GM21619 (cell line): Measurements from ENCODE around the gene ARMCX5.

Experiments
- ATAC-seq: cut with Tn5 transposase; IDR thresholded peaks from one replicate; pipeline ENCODE4 v1.9.1; 2021; ENCODE audit not compliant: unreplicated experiment

The ARMCX5 gene

DNA sequence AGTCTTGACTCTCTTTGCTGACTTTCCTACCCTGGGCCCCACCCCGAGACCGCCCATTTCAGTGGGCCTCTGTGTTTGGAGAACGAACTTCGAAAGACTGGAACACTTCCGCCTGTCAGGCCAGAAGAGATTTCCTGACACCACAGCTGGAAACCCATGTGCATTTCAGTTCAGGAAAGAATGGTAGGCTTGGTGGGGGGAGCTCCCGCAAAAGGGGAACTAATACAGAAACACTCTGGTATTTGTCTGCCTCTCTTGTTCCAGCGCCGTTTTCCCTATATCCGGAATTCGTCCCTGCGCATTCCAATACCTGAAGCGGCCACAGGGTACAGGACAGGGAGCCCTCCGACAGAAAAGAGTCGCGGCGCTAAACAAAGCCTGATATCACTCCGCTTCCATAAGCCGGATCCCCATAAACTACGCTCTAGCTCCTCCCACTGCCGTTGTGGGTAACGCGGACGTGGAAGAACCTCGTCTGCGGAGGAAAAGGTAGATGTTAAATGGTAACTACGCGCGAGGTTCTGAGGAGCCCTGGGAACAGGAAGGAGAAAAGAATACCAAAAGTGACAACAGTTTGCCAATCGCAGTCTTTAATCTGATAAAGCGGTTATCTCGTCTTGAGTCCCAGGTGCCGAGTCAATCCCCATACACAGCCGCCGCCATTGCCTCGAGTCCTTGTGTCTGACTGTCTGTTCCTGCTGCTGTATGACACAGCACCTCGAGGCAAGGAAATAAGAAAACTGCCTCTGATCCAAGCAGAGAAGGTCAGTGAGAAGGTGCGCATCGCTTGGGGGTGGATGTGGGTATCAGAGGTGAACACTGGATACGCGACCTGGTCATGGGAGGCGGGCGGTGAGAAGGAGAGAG is at the start of gene ARMCX5:
ARMCX5 (plus strand) TSS at position 432 of the 867 bp plus-strand sequence. CDS start 2,627 bp downstream, outside the sequence.
- peak; percentile 88 for ATAC-seq

DNA sequence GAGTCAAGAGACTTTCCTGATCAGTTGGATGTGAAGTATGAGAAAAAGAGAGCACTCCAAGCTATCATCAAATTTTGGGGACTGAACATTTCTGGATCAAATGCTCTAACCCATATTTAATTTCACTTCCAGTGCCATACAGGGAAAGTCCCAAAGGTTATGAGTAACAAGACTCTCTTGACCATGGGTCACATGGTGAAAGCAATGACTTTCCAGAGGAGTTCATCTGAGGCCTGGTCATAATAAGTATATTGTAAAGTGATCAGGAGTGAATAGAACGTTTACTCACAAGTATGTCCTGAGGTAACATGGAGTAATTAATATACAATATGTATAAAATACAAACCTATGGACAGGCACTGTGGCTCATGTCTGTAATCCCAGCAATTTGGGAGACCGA is 40.7 kb upstream of the ARMCX5 start:
- ATAC-seq, result no peak

DNA sequence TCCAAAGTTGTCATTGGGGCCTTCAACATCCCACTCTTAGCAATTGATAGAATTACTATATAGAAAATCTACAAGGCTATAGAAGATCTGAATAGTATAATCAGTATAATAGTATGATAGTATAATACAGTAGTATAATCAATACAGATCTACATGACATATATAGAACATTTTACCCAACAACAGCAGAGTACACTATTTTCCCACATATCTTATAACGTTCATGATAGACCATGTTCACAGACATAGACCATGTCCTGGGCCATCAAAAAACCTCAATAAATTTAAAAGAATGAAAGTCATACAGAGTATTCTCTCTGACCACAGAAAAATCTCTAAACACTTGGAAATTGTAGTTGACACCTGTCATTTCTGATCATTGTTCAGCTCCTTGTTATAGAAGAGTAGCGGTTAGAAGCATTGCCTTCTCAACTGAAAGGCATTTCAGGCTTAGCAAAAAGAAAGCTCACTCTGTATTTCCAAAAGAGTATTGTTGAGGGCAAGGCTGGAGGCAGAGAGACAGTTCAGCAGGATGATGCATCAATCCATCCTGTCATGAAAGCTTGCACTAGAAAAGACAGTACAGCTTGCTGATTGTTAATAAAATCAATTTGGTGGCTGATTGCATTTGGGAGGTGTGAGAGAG is 38.8 kb upstream of the ARMCX5 start:
- no peak for ATAC-seq

DNA sequence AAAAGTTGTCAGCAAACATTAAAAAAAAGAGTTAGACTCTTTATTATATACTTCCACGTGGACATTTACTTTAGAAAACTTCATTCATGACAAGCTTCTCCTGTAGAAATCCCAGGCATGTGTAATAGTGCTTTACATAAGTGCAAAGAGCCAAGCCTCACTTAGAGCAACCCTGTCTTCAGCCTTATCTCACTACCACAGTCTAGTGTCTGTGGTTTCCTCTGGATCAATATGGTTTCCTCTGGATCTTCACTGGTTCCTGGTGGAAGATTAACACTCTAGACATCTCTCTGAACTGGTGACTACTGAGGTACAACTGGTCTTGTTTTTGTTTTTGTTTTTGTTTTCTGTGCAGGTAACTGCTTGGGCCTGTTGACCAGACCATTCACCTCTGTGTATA is 18.4 kb upstream of the ARMCX5 start:
- no peak for ATAC-seq

DNA sequence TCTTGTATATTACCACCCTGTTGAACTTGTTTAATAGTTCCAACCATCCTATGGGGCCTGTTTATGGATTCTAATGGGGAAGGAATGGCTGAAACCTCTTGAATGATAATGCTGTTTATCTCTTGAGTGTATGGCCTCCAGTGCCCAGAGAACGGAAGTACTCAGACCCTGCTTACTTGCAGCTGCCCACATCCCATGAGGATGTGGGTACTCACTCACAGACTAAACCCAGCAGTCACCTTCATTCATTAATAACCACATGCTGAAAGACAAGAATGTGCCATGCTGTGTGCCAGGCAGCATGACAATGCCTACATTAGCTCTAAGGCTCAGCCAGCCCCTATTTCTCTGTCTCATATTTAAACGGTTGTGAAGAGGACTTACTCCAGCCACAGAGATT is 5.9 kb upstream of the ARMCX5 start:
- no peak for ATAC-seq

DNA sequence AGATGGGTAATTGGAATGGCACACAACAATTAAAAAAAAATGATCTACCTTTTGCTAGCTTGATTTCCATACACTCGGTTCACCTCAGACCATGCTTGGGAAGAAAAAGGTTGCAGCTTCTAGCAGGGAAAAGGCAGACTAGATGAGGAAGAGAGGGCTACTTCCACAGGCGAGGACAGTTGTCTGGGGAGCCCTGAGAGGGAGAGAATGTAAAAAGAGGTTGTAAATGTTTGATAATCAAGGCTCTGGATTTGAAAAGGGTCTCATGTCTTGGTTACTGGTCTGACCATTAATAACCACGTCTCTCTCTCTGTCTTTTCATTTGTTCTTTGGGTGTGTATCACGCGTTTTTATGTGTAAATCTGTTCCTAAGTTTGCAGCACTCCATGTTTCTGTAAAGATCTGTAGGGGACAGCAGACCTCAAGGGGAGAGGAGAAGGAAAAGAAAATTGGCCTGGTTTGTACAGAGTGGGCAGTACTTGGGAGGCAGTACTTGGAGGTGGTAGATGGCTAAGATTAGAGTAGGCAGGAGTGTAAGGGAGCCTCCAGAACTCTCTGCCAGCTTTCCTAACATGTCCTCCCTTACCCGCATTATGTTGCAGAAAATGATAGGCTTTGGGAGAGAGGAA is 750 bp downstream of the ARMCX5 start:
- peak; percentile 17 for ATAC-seq

DNA sequence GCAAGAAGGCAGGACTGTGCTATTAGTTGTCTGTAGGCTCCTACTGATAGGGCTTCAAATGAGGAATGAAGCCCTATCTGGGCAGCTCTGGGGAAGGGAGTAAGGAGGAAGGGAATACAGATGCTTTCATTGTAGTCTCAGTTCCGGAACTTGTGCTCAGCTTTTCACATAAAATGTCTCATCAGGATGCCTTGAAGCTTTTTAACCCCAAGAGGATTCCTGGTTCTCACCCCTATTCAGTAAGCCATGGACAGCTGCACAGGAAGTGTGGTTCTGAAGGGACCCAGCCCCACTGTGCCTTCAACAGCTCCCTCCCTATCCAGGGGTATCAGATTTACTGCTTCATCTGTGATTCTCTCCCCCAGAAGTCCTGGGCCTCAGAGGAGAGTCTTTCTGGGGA is 5.0 kb downstream of the ARMCX5 start:
- no peak for ATAC-seq

DNA sequence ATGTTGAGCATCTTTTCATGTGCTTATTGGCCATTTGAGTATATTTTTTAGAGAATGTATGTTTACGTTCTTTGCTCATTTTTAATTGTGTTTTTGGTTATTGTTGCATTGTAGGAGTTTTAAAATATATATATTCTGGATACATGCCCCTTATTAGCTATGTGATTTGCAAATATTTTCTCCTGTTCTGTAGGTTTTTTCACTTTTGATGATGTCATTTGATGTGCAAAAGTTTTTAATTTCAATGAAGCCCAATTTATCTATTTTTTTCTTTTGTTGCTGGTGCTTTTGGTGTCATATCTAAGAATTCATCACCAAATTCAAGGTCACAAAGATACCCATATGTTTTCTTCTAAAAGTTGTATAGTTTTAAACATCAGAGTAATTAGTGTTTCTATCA is 6.8 kb downstream of the ARMCX5 start:
- no peak for ATAC-seq

DNA sequence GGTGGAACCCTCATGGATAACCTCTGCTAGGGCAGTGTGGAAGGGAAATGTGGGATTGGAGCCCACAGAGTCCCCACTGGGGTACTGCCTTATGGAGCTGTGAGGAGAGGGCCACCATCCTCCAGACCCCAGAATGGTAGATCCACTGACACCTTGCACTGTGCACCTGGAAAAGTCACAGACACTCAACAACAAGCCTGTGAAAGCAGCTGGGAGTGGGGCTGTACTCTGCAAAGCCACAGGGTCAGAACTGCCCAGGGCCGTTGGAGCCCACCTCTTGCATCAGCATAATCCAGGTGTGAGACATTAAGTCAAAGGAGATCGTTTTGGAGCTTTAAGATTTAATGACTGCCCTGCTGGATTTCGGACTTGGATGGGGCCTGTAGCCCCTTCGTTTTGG is 11.6 kb downstream of the ARMCX5 start:
- no peak for ATAC-seq

DNA sequence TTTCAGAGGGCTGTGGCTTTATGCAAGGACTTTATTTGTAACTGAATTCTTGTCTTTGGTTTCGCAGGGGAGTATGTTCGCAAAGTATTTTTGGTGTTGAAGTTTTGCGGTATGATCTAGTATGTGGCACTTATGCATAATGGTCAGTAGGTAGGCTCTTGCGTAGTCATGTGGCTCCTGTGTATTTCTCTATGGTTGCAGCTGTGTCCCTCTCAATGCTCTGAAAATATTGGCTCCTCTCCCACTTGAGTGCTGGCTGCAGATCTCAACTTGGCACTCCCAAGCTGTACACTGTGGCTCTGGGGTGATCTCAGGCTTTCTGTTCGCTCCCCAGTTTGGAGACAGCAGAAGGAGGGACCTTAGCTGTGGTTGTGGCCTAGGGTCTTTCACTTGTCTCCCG is 24.8 kb downstream of the ARMCX5 start:
- no peak for ATAC-seq

DNA sequence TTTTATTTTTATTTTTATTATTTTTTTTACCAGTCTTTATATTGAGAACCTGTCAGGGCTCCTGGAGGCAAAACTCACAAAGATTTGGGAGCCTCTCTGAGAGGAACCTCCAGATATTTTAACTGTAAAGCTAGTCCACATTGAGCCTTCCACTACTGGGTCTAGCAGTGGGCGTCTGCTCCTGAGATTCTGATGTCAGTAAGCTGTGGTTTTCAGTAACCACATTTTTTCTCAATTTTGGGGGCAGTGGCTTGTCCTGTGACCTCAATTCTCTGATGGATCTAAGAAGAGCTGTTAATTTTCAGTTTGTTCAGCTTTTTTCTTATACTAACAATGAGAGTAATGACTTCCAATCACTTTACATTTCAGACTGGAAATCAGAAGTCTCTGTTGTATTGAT is 28.3 kb downstream of the ARMCX5 start:
- no peak for ATAC-seq

DNA sequence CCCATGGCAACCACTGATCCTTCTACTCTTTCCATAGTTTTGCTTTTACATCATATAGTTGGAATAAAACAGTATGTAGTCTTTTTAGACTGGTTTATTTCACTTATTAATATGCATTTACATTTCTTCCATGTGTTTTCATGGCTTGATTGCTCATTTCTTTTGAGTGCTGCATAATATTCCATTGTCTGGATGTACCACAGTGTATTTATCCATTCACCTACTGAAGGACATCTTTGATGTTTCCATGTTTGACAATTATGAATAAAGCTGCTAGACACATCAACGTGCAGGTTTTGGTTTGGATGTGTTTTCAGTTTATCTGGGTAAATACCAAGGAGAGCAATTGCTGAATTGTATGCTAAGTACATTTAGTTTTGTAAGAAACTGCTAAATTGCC is 38.2 kb downstream of the ARMCX5 start:
- no peak for ATAC-seq

DNA sequence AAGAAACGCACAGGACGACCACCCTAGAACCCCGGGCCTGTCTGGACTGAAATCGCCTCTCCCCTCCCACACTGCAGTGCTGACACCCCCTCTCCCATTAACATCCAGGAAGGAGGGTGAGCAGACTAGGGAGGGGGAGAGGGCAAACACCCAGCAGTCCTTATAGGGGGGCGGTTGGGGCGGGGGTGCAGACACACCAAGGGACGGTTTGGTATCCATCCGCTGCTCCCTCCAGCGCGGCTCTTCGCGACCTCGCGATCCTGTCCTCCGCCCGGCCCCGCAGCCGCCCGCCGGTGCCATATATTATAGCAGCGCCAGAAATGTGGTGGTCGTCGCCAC is 51.6 kb downstream of the ARMCX5 start:
- ATAC-seq, result no peak

DNA sequence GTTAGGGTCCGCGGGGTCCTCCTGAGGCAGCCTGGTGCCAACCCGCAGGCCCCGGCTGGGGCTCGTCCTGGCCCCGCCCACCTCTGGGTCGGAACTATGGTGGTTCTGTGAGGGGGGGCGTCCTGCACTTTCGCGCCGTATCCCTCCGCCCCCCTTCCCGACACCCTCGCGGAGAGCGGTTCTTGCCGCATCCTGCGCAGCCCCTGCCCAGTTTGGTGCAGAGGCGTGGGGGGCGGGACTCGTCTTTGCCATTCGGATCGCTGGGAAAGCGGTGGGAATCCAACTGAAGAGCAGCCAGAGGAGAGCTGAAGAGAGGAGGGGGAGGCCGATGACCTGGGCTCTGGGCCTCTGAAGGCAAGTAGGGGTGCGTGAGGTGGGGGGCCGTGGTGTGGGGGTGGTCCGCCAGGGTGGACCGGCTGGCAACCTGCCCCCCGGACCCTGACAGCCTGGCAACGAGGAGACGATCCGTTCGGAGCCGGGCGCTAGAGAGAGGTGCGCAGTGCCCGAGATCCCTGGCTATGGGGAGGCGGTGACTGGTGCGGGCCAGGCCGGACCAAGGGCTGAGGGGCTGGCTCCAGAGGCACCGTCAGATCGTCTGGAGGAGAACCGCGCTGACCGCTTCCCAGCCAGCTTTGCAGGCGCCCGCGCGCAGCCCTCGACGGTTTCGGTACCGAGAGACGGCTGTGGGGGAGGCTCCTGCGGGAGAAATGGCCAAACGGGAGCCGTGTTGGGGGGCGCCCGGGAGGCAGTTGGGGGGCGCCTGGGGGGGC is 52.1 kb downstream of the ARMCX5 start, which contains the start of gene GPRASP1:
GPRASP1 (plus strand) TSS at position 242 of the 770 bp plus-strand sequence. CDS start 2,431 bp downstream, outside the sequence.
- ATAC-seq, result no peak

DNA sequence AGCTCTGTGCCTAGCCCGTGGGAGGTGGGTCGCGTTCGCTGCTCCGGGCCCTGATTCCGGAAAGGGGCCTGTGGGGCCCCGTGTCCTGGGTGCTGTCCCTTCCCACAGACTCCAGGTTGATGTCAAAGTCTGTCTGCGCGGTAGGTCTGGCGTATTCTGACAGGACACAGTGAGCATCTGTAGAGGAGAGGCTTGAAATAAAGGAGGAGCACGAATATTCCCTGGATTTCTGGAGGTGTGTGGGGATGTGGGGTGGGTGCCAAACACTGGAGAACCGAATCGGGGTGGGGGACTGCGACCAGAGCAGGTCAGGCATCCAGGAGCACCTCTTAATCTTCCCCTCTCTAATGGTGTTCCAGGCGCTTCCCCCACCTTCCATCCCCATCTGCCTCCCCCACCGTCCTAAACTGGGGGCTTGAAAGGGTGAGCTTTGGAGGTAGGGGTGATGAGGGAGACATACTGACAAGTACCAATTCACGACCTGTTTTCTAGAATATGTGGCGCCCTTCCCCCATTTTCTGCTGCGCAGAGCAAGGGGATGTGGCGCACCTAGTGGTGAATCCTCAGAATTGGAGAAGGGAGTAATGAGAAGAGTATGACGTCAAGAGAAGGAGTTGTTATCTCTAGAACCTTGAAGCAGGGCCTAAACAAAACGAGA is 52.8 kb downstream of the ARMCX5 start:
- no peak for ATAC-seq
